GM21723 (cell line): ENCODE measurements around the gene ENPP1.
"Not testable (repeated sequence)": the region's sequence is repeated elsewhere in the genome, so short reads cannot be mapped to it uniquely, and the experiment has no call there.

ENCODE experiments used
- ATAC-seq: cut with Tn5 transposase; IDR thresholded peaks from one replicate; pipeline ENCODE4 v1.9.1; 2021; ENCODE audit warnings: mild to moderate bottlenecking, moderate library complexity; ENCODE audit not compliant: unreplicated experiment

ENPP1 gene

DNA sequence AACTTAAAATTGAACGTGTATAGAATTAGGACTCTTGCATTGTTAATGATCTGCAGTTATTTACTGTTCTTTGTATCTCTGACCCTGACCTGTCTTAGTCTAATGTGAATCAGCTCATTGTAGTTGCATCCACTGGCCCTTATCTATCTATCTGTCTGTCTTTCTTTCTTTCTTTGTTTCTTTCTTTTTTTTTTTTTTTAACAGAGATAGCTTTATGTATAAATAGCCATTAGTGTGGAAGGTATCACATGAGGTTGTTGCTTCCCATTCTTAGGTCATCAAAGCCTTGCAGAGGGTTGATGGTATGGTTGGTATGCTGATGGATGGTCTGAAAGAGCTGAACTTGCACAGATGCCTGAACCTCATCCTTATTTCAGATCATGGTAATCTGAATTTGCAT, 59.9 kb downstream of the ENPP1 start:
- ATAC-seq = no peak

DNA sequence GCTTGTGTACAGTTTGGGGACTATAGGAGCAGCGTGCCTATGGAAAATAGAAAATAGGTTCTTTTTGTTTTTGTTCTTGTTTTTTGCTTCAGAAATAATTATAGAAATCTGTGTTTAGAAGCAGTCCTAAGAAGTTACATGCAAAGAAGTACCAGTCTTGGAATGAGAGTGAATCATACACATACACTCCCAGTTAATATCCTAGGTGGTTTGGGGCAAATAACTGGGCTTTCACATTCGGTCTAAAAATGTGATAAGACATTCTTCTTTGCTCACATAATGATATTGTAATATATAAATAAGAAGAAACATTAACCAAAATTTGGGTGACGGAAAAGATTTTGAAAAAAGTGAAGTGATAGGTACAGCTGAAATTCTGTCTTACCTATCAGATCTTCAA, 61.0 kb downstream of the ENPP1 start:
- no peak for ATAC-seq

DNA sequence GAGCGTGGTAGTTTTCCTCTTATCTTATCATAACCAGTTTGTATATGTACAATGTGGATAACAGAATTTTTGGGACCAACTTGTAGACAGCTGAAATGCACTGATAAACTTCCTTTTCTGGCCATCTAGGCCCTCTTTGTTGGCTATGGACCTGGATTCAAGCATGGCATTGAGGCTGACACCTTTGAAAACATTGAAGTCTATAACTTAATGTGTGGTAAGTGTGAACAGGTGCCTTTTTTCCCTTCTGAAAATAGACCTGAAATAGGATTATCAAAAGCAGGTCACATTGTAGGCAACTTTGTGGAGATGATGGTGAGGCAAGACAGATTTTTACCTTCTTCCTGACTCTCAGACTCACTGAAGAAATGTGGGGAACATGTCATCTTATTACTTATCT, 67.8 kb downstream of the ENPP1 start:
- no peak for ATAC-seq

DNA sequence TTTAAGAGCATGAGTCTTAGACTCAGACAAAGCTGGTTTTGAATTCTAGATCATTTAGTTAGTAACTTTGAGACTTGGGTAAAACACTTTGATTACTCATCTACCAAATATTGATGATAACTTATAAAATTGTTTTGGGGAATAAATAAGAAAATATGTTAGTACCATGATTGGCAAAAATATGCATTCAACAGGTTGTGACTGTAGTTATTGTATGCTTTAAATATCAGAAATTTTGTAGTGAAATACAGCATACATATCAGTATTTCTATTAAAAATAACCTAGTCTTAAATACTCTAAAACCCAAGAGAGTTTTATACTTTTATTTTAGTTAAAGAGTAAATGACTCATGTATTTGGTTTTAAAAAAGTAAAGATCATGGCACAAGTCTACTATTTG, 68.7 kb downstream of the ENPP1 start:
- no peak for ATAC-seq

DNA sequence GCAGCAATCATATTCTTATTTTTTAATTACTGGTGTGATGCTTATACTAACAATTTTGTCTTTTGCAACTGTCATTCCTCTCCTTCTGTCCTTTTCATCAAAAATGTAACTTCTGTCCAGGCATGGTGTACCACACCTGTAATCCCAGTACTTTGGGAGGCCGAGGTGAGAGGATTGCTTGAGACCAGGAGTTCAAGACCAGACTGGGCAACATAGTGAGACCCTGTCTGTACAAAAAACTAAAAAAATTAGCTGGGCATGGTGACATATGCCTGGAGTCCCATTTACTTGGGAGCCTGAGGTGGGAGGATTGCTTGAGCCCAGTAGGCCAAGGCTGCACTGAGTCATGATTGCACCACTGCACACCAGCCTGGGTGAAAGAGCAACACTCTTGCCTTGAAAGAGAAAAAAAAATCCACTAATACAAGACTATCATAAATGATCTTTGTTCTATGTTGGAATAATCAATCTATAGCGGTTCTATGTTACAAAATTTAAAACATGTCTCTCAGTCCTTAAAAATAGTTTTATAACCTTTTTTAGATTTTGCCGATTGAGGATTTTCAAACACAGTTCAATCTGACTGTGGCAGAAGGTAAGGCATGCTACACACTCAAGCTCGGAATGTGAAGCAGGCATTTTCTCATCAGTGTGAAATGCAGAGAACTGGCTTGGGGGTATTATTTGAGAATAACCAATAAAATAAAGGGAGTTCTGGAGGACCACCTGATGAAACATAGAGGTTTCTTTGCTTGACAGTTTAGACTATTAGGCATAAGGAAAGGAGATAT, 70.4 kb downstream of the ENPP1 start:
- ATAC-seq = no peak

DNA sequence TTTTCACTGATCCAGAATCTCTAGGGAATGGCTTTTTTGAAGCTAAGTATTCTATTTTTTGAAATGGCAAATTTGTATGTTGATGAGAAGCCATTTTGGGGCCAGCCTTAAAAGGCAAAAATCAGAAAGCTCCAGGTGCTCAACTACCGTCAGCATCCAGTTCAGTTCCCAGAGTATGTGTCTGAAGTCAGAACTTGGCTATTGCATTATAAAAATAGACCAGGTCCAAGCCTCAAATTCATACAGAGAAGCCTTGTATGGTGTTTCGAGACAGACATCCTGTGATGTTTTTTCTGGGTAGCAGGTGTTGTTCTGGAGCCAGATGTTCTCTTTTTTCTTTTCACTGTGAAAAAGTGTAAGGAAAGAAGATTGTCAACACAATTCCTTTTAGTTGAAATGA, 75.2 kb downstream of the ENPP1 start:
- ATAC-seq = no peak

DNA sequence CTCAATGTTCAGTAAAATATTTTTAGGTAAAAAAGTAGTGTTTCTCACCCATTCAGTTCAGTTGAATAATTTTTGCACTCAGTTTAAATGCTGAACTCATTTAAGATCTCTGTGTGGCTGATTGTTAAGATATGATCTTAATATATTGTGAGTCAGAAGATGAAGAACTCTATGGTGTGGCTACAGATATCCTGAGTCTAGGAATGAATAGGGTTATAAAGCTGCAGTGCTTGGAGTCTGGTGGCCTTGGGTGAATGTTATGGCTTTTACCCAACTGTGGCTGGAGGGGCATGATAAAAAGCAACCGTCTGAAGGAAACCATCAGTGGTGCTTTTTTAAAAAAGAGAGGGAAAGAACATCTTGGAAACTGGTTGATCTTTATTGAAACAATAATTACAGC, 77.4 kb downstream of the ENPP1 start:
- ATAC-seq = no peak

DNA sequence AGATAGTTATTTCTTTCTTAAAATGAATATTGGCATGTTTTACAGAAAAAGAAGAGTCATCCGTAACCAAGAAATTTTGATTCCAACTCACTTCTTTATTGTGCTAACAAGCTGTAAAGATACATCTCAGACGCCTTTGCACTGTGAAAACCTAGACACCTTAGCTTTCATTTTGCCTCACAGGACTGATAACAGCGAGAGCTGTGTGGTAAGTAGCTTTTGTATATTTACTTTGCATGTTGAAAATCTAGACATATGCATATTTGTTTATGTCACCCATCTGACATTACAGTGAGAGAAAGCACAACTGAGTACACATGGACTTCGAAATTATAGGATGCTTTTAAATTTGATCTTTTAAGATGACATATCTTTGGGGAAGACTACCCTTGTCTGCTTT, 78.7 kb downstream of the ENPP1 start:
- no peak for ATAC-seq

DNA sequence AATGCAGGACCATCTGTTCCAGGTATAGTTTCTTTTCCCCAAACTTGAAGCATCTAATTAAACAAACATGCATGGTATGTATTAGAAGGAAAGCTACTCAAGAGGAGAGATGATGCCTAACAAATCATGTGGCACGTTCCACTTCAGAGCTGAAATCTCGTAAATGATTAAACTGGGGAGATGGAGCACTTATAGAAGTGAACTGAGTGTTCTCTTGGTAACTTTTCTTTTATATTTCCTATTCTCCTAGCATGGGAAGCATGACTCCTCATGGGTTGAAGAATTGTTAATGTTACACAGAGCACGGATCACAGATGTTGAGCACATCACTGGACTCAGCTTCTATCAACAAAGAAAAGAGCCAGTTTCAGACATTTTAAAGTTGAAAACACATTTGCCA, 82.3 kb downstream of the ENPP1 start:
- no peak for ATAC-seq

DNA sequence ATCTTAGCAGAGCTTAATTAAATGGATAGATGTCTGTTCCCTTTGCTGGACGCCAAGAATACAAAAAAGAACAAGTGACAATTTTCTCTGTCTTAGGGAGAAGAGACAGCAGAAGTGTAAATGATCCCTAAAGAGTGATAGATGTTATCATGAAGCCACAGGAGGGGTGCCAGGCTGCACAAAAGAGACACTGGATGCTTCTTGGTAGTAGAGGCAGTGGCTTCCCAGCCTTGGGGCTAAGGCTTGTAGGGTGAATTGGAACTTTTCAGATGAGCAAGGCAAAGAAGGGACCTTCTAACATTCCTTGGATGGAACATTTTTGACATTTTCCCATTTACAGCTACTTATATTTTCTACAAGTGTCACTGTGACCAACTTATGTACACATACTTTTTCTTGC, 85.4 kb downstream of the ENPP1 start:
- ATAC-seq = no peak

DNA sequence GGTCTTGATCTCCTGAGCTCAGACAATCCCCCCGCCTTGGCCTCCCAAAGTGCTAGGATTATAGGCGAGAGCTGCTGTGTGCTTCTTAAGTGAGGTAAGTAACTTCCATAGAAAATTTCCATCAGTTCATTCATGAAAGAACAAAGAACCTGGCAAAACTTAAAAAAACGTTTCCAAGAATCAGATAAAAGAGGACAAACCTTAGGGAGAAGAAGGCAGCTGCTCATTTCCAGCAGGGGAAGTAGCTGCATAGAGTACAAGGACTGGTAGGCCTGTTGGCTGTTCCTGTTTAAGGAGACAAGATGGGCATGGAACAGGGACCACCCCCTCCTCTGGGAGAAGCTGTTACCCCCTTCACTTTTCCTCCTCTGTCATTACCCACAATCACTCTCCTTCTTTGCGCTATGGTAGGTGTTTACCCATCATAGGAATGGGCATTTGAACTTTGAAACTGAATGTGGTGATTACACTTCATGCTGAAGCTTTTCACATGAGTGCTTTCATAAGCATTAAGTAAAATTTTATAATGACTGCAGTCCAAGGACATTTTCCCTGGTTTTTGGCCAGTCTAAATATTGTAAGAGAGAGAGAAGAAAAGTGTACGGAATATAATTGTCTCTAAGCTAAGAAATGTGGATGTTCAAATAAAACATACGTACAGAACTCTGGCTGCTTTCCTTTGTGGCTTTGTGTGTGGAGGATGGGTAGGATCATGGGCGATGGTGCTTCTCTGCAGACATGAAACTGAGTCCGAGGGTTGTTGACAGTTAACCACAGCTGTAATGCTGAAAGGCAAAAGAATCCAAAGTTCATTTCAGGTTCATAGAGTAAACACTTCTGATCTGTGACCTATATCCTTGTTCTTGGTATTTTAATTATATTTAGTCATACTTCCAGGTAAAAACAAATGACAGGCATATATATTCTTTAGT, 86.9 kb downstream of the ENPP1 start:
- no peak for ATAC-seq

DNA sequence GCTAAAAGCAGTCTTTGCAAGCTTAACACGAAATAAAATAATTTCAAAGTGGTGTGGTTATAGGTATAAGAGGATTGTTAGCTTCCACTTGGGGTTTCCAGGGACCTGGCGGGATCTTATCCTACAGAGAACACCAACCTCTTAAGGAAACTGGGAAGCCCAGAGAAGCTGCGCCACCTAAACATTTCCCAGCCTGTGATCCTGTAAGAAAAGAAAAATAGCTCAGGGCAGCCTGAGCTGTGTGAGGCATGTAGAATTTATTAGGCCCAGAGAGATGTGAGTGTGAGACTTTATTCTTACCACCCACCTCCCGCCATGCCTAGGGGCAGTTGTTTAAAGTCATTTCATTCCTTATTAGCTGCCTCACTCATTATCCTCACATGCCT, 89.2 kb downstream of the ENPP1 start:
- no peak for ATAC-seq

DNA sequence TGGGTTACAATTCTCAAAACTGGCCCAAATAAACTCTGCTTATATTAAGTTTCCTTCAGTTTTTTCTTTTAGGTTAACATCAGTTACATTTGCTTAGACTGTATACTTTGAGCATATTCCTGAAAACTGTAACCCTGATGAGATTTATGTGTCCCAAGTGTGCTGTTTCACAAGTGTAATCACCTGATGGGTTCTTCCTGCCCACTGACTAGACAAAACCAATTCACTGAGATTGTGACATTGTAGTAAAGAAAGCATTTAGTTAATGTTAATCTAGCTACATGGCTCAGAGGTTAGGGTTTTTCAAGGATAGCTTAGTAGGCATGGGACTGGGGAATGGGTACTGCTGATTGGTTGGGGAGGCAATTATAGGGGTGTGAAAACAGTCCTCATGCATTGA, 89.8 kb downstream of the ENPP1 start:
- no peak for ATAC-seq

DNA sequence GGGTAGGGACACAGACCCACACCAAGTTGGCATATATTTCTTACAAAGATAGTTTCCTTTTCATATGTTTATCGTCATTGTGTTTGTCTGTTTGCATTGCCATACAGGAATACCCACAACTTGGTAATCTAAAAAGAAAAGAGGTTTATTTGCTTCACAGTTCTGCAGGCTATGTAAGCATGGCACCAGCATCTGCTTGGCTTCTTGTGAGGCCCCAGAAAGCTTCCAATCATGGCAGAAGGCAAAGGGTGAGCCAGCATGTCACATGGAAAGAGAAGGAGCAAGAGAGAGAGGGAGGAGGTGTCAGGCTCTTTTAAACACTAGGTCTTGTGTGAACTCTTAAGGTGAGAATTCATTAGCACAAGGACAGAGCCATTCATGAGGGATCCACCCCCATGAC, 90.9 kb downstream of the ENPP1 start:
- no peak for ATAC-seq

DNA sequence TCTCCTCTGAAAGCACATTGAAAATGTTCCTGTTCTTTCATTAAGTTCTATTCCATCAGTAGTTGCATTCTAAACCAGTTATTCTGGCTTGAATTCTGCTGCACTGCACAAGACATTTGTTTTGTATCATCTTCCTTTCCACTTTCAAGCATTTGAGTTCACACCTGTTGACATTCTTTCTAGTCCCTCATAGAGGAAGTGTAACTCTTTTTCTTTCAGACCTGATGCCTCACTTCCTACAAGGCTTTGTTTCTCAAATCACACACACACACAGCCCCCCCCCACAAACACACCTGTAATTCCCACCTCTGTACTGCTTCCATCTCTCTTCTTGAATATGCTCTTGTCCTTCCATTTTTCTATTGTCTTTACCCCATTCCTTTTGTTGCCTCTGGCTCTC, 92.4 kb downstream of the ENPP1 start:
- no peak for ATAC-seq

DNA sequence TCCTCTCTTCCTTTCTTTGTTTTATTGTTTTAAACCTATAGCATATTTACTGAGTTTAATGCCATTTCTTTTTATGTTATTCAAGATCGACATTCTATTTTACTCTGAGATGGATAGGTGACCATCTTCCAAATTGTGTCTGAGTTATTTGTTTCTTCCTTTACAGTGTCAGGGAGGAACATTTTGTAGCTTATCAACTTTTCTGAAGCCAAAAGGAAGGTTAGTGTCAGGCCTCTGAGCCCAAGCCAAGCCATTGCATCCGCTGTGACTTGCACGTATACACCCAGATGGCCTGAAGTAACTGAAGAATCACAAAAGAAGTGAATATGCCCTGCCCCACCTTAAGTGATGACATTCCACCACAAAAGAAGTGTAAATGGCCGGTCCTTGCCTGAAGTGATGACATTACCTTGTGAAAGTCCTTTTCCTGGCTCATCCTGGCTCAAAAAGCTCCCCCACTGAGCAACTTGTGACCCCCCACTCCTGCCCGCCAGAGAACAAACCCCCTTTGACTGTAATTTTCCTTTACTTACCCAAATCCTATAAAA, 93.6 kb downstream of the ENPP1 start:
- not testable (repeated sequence) for ATAC-seq

DNA sequence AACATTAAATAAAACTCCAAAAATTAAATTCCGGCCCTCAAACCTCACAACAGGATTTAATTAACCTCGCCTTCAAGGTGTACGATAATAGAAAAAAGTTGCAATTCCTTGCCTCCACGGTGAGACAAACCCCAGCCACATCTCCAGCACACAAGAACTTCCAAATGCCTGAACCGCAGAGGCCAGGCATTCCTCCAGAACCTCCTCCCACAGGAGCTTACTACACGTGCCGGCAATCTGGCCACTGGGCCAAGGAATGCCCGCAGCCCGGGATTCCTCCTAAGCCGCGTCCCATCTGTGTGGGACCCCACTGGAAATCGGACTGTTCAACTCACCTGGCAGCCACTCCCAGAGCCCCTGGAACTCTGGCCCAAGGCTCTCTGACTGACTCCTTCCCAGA, 95.9 kb downstream of the ENPP1 start:
- ATAC-seq = not testable (repeated sequence)

DNA sequence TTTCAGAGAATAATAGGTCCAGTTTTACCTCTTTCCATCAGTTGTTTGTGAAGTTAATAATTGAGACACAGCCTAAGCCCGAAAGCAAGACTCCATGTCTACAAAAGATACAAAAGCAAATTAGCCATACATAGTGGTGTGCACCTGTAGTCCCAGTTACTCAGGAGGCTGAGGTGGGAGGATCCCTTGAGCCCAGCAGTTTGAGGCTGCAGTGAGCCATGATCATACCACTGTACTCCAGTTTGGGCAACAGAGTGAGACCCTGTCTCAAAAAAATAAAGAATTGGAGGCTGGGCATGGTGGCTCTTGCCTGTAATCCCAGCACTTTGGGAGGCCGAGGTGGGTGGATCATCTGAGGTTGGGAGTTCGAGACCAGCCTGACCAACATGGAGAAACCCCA, 101.0 kb downstream of the ENPP1 start:
- ATAC-seq = not testable (repeated sequence)

DNA sequence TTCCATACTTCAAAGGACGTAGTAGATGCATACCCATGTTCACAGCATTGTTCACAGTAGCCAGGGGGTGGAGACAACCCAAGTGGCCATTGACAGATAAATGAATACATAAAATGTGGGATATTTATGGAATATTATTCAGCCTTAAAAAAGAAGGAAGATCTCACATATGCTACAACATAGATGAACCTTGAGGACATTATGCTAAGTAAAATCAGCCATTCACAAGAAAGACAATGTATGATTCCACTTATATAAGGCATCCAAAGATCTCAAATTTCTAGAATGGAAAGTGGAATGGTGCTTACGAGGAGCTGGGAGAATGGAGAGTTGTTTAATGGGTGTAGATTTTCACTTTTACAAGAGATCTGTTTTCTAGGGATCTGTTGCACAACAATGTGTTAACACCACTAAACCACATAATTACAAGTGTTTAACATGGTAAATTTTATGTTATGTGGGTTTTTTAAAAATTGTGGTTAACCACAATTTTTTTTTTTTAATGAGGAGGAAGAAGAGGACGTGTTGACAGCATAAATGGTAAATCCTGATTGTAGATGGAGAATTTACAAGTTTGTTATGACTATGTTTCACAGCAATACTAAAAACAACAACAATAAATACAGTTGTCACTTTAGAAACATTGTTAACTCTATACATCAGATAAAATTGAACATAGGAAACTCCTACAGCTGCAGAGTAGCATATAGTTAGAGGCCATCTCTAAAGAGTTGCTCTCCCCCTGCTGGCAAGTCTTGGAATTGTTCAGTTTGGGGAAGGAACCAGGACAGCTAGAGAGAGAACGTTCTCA, 101.8 kb downstream of the ENPP1 start:
- ATAC-seq = peak; percentile 99

DNA sequence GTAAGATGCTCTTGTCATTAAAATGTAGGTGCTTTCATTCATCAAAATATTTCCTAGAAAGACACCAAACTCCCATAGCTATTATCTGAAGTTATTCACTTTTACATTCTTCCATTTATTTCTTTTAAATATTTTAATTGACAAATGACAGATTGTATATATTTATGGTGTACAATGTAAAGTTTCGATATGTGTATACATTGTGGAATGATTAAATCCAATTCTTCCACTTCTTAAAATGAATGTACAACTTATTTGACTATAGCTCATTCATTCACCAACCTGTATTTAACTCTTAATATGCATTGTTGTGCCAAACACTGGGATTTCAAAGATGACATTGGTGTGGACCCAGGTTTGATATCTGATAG, 102.4 kb downstream of the ENPP1 start:
- peak; percentile 17 for ATAC-seq

DNA sequence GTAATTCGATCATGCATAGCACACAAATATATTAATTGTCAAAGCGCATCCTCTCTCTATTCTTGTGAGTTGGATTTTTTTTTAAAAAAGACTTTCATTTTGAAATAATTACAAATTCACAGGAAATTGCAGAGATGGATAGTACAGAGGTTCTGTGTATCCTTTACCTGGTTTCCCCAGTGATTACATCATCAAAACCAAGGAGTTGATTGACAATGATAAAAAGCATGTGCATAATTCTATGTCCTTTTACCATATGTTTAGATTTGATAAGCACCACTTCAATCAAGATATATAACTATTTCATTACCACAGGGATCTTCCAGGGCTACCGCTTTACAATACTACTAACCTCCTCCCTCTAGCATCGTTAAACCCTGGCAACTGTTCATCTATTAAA, 103.1 kb downstream of the ENPP1 start:
- ATAC-seq = no peak
